ENCODE data around the gene CHAT.

CHAT gene

DNA sequence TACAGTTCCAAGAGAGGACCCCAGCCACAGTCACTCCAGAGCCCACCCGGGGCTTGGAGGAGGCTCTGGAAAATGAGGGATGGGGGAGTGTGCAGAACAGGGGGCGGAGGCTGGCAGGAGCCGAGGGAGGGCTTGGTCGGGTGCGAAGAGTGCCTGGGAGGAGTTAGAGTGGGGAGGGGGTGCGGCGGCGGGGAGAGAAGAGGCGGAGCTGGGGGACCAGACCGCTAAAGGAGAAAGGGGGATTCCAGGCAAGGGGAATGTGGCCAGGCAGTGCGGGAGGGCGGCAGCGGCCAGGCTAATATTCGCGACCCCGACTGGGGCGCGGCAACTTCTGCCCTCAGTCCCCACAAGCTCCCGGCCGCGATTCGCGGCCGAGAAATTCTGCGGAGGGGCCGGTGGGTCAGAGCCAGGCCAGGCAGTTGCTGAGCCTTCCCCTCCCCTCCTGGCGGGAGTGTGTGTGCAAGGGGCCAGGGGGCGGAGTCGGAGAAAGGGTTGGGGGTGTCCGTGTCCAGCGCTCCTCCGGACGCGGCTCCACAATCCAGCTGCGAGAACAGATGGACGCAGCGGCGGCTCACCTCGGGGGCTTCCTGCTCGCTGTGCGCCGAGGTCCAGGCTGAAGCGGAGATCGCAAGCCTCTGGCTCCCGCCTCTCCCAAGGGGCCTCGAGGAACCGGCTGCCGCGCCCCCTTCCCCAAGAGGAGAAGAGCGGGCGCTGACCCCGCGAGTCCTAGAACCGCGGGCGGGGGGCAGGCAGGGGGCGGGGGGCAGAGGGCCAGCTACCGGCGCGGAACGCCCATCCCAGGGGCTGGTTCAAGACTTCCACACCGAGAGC lies 4.3 kb upstream of the CHAT start:
- no peak for TF ChIP-seq CTCF (IDR thresholded peaks at IDR 0.05)

DNA sequence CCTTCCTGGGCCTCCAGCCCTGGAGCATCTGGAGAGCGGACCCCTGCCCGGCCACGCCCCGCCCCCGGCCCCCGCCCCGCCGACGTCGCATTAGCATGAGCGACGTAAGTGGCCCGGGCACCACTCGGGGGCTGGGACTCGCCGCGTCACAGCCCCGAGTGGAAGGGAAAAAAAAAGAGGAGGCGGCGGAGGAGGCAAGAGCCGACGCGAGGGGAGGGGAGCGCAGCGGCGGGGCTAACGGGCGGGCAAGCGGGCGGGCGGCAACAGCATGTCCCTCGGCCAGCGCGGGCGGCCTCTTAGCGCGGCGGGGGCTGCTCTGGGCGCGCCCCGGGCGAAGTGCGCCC lies 3.8 kb upstream of the CHAT start, which contains the start of gene SLC18A3:
TSS of gene SLC18A3 (plus strand) at position 197 of the 344 bp plus-strand sequence. CDS start 431 bp downstream, outside the sequence.
- no peak for TF ChIP-seq CTCF (IDR thresholded peaks at IDR 0.05)

DNA sequence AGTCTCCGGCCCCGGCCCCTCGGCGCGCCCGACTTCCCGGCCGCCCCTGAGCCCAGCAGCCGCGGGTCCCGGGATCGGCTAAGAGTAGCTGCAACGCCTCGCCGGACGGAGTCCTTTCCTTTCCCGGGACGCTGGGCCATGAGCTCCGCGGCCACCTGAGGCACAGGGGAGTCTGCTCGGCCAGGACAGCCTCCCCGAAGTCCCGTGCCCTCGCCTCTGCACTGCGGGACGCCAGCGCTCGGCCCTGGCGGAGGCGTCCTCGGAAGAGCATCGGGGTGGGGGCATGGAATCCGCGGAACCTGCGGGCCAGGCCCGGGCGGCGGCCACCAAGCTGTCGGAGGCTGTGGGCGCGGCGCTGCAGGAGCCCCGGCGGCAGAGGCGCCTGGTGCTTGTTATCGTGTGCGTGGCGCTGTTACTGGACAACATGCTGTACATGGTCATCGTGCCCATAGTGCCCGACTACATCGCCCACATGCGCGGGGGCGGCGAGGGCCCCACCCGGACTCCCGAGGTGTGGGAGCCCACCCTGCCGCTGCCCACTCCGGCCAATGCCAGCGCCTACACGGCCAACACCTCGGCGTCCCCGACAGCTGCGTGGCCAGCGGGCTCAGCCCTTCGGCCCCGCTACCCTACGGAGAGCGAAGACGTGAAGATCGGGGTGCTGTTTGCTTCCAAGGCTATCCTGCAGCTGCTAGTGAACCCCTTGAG lies 3.2 kb upstream of the CHAT start:
- no peak for TF ChIP-seq CTCF (IDR thresholded peaks at IDR 0.05)

DNA sequence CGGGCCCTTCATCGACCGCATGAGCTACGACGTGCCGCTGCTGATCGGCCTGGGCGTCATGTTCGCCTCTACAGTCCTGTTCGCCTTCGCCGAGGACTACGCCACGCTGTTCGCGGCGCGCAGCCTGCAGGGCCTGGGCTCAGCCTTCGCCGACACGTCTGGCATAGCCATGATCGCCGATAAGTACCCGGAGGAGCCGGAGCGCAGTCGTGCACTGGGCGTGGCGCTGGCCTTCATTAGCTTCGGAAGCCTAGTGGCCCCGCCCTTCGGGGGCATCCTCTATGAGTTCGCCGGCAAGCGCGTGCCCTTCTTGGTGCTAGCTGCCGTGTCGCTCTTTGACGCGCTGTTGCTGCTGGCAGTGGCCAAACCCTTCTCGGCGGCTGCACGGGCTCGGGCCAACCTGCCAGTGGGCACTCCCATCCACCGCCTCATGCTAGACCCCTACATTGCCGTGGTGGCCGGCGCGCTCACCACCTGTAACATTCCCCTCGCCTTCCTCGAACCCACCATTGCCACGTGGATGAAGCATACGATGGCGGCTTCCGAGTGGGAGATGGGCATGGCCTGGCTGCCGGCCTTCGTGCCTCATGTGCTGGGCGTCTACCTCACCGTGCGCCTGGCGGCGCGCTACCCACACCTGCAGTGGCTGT lies 2.5 kb upstream of the CHAT start:
- no peak for TF ChIP-seq CTCF (IDR thresholded peaks at IDR 0.05)

DNA sequence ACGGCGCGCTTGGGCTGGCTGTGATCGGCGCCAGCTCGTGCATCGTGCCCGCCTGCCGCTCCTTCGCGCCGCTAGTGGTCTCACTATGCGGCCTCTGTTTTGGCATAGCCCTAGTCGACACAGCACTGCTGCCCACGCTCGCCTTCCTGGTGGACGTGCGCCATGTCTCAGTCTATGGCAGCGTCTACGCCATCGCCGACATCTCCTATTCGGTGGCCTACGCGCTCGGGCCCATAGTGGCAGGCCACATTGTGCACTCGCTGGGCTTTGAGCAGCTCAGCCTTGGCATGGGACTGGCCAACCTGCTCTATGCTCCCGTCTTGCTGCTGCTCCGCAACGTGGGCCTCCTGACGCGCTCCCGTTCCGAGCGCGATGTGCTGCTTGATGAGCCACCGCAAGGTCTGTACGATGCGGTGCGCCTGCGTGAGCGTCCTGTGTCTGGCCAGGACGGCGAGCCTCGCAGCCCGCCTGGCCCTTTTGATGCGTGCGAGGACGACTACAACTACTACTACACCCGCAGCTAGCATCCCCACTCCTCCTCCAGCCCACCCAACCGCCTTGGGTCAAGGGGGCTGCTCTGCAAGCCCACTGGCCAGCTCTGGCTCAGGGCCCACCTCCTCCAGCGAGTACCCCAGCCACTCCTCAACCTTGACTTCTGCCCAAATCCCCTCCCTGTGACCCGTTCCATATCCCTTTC lies 1.9 kb upstream of the CHAT start:
- no peak for TF ChIP-seq CTCF (IDR thresholded peaks at IDR 0.05)

DNA sequence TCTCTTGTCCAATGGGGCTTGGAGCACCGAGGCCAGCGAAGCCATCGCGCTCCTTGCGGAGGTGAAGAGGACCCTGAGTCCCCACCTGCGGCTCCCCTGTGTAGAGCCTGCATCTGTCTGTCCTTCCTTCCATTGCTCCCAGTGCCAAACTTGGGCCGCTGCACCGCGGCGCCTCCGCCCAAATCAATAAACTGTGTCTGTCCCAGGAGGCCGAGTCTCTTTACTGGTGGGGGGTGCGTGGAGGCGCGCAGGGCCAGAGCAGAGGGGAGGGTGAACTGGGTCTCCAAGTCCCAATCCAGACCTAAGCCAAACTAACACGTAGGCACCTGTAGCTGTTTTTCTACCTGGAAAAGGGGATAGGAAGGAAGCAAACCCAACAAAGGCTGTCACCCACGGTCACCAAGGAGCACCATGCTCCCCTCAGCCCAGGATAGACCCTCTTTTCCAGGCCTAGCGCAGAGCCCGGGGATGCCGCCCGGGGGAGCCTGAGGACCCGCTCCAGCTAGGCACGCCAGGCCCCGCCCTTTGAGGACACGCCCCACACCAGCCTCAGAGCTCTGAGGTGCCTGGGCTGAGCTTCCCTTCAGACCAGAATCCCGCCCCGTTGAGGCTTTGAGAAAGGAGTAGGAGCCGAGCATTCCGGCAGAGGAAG lies 1.2 kb upstream of the CHAT start:
- no peak for TF ChIP-seq CTCF (IDR thresholded peaks at IDR 0.05)

Data from LNCAP (cell line).